ENCODE data around the gene OGA. TPM values are rescaled to one million over a fixed set of nuclear protein-coding genes. Genes with fewer than 3 reads are reported as not detected.

OGA gene
- total and polyA plus RNA-seq, 3 donors from 2014 or later = 93.3 to 215 (median 161) TPM

GRCh38 chr10:101857802-101858476 lies 39.7 kb upstream of the OGA start:
- TF ChIP-seq CTCF (IDR thresholded peaks at IDR 0.05) (no peak), POLR2A (IDR thresholded peaks at IDR 0.05) (no peak)
- no peaks in the 10 kb centered on the region for H3K9me3 ChIP-seq
- no peak overlapping the region for H3K4me3 ChIP-seq
- no peaks in the 10 kb centered on the region for H3K4me1 ChIP-seq
- H3K36me3 ChIP-seq (ENCODE audit: low read depth, missing control alignments) = no peaks in the 10 kb centered on the region
- WGBS, 2 donors = 0 to 97% methylated on average over 1 of the region's 1 CpG
- intact Hi-C loops (cut with DNase I; ENCODE audit: low total_unique reads) = no loop called here
- DNase-seq = no peak
- H3K27me3 ChIP-seq = no peaks in the 10 kb centered on the region
- H3K27ac ChIP-seq = no peak overlapping the region

GRCh38 chr10:101856626-101857025 lies 38.4 kb upstream of the OGA start:
- H3K27ac ChIP-seq = no peak overlapping the region
- peak; percentile 9 for DNase-seq
- H3K4me3 ChIP-seq = no peak overlapping the region
- H3K4me1 ChIP-seq = peaks cover 2% of the 10 kb centered on the region
- H3K9me3 ChIP-seq = no peaks in the 10 kb centered on the region
- intact Hi-C loops (cut with DNase I; ENCODE audit: low total_unique reads) = no loop called here
- no peaks in the 10 kb centered on the region for H3K27me3 ChIP-seq
- H3K36me3 ChIP-seq (ENCODE audit: low read depth, missing control alignments) = no peaks in the 10 kb centered on the region
- TF ChIP-seq CTCF (IDR thresholded peaks at IDR 0.05) = no peak

- H3K9me3 ChIP-seq = no peaks in the 10 kb centered on the region
Measured at GRCh38 chr10:101851411-101852116, 33.3 kb upstream of the OGA start.

GRCh38 chr10:101850749-101851148 lies 32.5 kb upstream of the OGA start:
- 89 to 96% methylated on average over 3 of the region's 3 CpGs for WGBS, 2 donors
- H3K4me3 ChIP-seq = no peak overlapping the region
- H3K36me3 ChIP-seq (ENCODE audit: low read depth, missing control alignments) = no peaks in the 10 kb centered on the region
- peaks cover 2% of the 10 kb centered on the region for H3K4me1 ChIP-seq
- no peak for DNase-seq
- H3K27ac ChIP-seq = no peak overlapping the region
- no peak for TF ChIP-seq CTCF (IDR thresholded peaks at IDR 0.05)
- no peak for TF ChIP-seq POLR2A (IDR thresholded peaks at IDR 0.05)
- H3K9me3 ChIP-seq = no peaks in the 10 kb centered on the region
- intact Hi-C loops (cut with DNase I; ENCODE audit: low total_unique reads) = no loop called here
- H3K27me3 ChIP-seq = no peaks in the 10 kb centered on the region

More at GRCh38 chr10:101851411-101852116, 33.3 kb upstream of the OGA start:
- TF ChIP-seq POLR2A (IDR thresholded peaks at IDR 0.05) (no peak), CTCF (IDR thresholded peaks at IDR 0.05) (no peak)
- Histone ChIP-seq H3K4me1 (peaks cover 2% of the 10 kb centered on the region), H3K27ac (no peak overlapping the region), H3K27me3 (no peaks in the 10 kb centered on the region), H3K4me3 (no peak overlapping the region), H3K36me3 (ENCODE audit: low read depth, missing control alignments) (no peaks in the 10 kb centered on the region)
- peak; percentile 29 for DNase-seq
- intact Hi-C loops (cut with DNase I; ENCODE audit: low total_unique reads) = no loop called here
- WGBS, 2 donors = 52 to 74% methylated on average over 4 of the region's 4 CpGs

All from testis (tissue), 3 donors.